WTC11 (cell line): ENCODE measurements around the gene CACNA1C. TPM values are rescaled to one million over a fixed set of nuclear protein-coding genes. Genes with fewer than 3 reads are reported as not detected.

Experiments
- ATAC-seq: fragments of 200-7000 bp; cut with Tn5 transposase; 2 replicates; pipeline ENCODE4 v1.10.0; 2021; ENCODE audit warnings: mild to moderate bottlenecking, moderate library complexity
- CTCF ChIA-PET: fragments of 300-600 bp; sonication (Branson Sonifier 250); formaldehyde crosslinking; loops from one replicate; lab custom pipeline; 2021; ENCODE audit warnings: antibody characterized with exemption; lab: Charles Lee
- POLR2A ChIA-PET: fragments of 350-600 bp; sonication (Branson Sonifier 250); formaldehyde crosslinking; loops from one replicate; lab custom pipeline; 2021; ENCODE audit warnings: antibody characterized with exemption; lab: Charles Lee
- DNase-seq: peaks from one replicate; pipeline ENCODE4 v3.0.0; 2021; ENCODE audit warnings: low spot score
- H3K27ac Mint-ChIP-seq: 2 replicates; pipeline ENCODE4 v1.8.0; 2021; ENCODE audit warnings: mixed read lengths
- H3K27me3 Mint-ChIP-seq: 2 replicates; pipeline ENCODE4 v1.8.0; 2021; ENCODE audit warnings: low read depth, mild to moderate bottlenecking, moderate library complexity, mixed read lengths
- H3K36me3 Mint-ChIP-seq: 2 replicates; pipeline ENCODE4 v1.8.0; 2021; ENCODE audit warnings: mixed read lengths
- H3K4me1 Mint-ChIP-seq: 2 replicates; pipeline ENCODE4 v1.8.0; 2022; ENCODE audit warnings: mixed read lengths
- H3K4me3 Mint-ChIP-seq: 2 replicates; pipeline ENCODE4 v1.8.0; 2021; ENCODE audit warnings: mild to moderate bottlenecking, moderate library complexity, mixed read lengths
- H3K9me3 Mint-ChIP-seq: 2 replicates; pipeline ENCODE4 v1.8.0; 2021; ENCODE audit warnings: mixed read lengths
- CBFB ChIP-seq: sonication (generic); formaldehyde crosslinking; IDR thresholded peaks from 2 replicates; pipeline ENCODE4 v1.8.1; 2022; ENCODE audit warnings: mild to moderate bottlenecking, low read depth, missing genetic modification reagents
- ELF4 ChIP-seq: sonication (generic); formaldehyde crosslinking; IDR thresholded peaks from 2 replicates; pipeline ENCODE4 v1.8.1; 2022; ENCODE audit warnings: low read depth, mild to moderate bottlenecking, moderate library complexity, missing genetic modification reagents
- EMX1 ChIP-seq: fragments of 250-450 bp; sonication (Bioruptor Pico); IDR thresholded peaks from 2 replicates; pipeline ENCODE4 v1.8.0; 2021; ENCODE audit warnings: mild to moderate bottlenecking
- FOXK1 ChIP-seq: sonication (generic); formaldehyde crosslinking; IDR thresholded peaks from 2 replicates; pipeline ENCODE4 v1.8.0; 2022; ENCODE audit warnings: mild to moderate bottlenecking, moderate library complexity, missing genetic modification reagents
- GRHL2 ChIP-seq: fragments of 250-450 bp; sonication (Bioruptor Pico); IDR thresholded peaks from 2 replicates; pipeline ENCODE4 v1.8.0; 2022; ENCODE audit warnings: mild to moderate bottlenecking, moderate library complexity; ENCODE audit not compliant: insufficient replicate concordance, severe bottlenecking
- HMGXB4 ChIP-seq: sonication (generic); formaldehyde crosslinking; IDR thresholded peaks from 2 replicates; pipeline ENCODE4 v1.8.1; 2023; ENCODE audit warnings: mild to moderate bottlenecking, moderate library complexity, missing genetic modification reagents
- KAT7 ChIP-seq: sonication (generic); formaldehyde crosslinking; IDR thresholded peaks from 2 replicates; pipeline ENCODE4 v1.8.1; 2023; ENCODE audit warnings: missing genetic modification reagents, mild to moderate bottlenecking, borderline replicate concordance
- RELA ChIP-seq: sonication (generic); formaldehyde crosslinking; IDR thresholded peaks from 2 replicates; pipeline ENCODE4 v1.8.1; 2022; ENCODE audit warnings: missing genetic modification reagents, mild to moderate bottlenecking, borderline replicate concordance
- SP1 ChIP-seq: sonication (generic); formaldehyde crosslinking; conservative IDR thresholded peaks from 2 replicates; pipeline ENCODE4 v1.8.1; 2022; ENCODE audit warnings: missing genetic modification reagents
- TEAD1 ChIP-seq: sonication (generic); formaldehyde crosslinking; IDR thresholded peaks from 2 replicates; pipeline ENCODE4 v1.8.0; 2022; ENCODE audit warnings: mild to moderate bottlenecking, missing genetic modification reagents
- ZMAT4 ChIP-seq: fragments of 250-450 bp; sonication (Bioruptor Pico); IDR thresholded peaks from 2 replicates; pipeline ENCODE4 v1.9.0; 2021; ENCODE audit warnings: mild to moderate bottlenecking
- ZNF121 ChIP-seq: sonication (generic); formaldehyde crosslinking; IDR thresholded peaks from 2 replicates; pipeline ENCODE4 v1.8.0; 2023; ENCODE audit warnings: missing genetic modification reagents
- ZNF263 ChIP-seq: sonication (generic); formaldehyde crosslinking; IDR thresholded peaks from 2 replicates; pipeline ENCODE4 v1.8.1; 2022; ENCODE audit warnings: low read depth, mild to moderate bottlenecking, moderate library complexity, missing genetic modification reagents
- ZNF317 ChIP-seq: sonication (generic); formaldehyde crosslinking; IDR thresholded peaks from 2 replicates; pipeline ENCODE4 v1.8.1; 2023; ENCODE audit warnings: low read depth, mild to moderate bottlenecking, moderate library complexity, missing genetic modification reagents, borderline replicate concordance
- ZNF416 ChIP-seq: fragments of 250-450 bp; sonication (Bioruptor Pico); IDR thresholded peaks from 2 replicates; pipeline ENCODE4 v1.9.0; 2021; ENCODE audit warnings: mild to moderate bottlenecking, inconsistent platforms
- ZNF425 ChIP-seq: fragments of 250-450 bp; sonication (Bioruptor Pico); conservative IDR thresholded peaks from 2 replicates; pipeline ENCODE4 v1.9.0; 2021; ENCODE audit warnings: mild to moderate bottlenecking
- ZNF512 ChIP-seq: sonication (generic); formaldehyde crosslinking; IDR thresholded peaks from 2 replicates; pipeline ENCODE4 v1.8.1; 2022; ENCODE audit warnings: missing genetic modification reagents, borderline replicate concordance
- total RNA-seq: library from RNA; stranded (reverse); gene quantifications from 3 replicates; pipeline ENCODE4 v1.2.3, GENCODE V29; 2021
- TF ChIP-seq, protein P1 (sequence below): sonication (generic); formaldehyde crosslinking; IDR thresholded peaks from 2 replicates; pipeline ENCODE4 v1.8.1; 2023; ENCODE audit warnings: mild to moderate bottlenecking, missing genetic modification reagents, borderline replicate concordance
- TF ChIP-seq, protein P2 (sequence below): fragments of 200-600 bp; IDR thresholded peaks from 2 replicates; pipeline ENCODE4 v1.8.0; 2022; ENCODE audit warnings: antibody characterized with exemption

Gene CACNA1C
- total RNA-seq, 1 experiment from 2014 or later = 1.7 TPM

DNA sequence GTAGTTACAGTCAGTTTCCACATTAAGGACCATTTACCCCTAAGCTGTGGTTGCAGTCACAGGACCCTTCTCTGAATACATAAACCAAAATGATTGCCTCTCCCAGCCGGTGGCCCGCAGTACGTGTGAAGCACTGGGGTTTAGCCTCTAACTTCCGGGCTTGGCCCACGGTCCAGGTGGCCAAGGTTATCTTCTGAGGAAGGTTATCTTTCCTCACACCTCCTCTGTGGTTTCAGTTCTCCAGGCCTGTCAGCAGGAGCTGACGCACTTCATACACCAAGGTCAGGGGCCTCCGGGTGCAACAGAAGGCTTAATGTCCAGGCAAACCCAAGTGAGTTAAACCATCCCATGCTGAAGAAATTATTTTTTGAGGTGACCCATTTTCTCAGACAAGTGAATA is 451.0 kb downstream of the CACNA1C start:
- Mint-ChIP-seq H3K36me3 (no peaks in the 10 kb centered on the region), H3K4me1 (0 out of 2 replicates have a peak, but pooled peaks cover 7% of the 10 kb centered on the region)
- ATAC-seq = no peak
- no peak for TF ChIP-seq RELA (CRISPR knock-in tag)
- no peak for TF ChIP-seq EMX1 (CRISPR knock-in tag)
- TF ChIP-seq ZNF512 = no peak
- no peak for TF ChIP-seq TEAD1
- no peak for TF ChIP-seq ZNF317
- no peak for TF ChIP-seq KAT7 (CRISPR knock-in tag)
- TF ChIP-seq ZMAT4 (CRISPR knock-in tag) = no peak
- TF ChIP-seq ZNF121 (CRISPR knock-in tag) = no peak
- no peak for TF ChIP-seq ZNF263 (CRISPR knock-in tag)
- TF ChIP-seq, protein P1, sequence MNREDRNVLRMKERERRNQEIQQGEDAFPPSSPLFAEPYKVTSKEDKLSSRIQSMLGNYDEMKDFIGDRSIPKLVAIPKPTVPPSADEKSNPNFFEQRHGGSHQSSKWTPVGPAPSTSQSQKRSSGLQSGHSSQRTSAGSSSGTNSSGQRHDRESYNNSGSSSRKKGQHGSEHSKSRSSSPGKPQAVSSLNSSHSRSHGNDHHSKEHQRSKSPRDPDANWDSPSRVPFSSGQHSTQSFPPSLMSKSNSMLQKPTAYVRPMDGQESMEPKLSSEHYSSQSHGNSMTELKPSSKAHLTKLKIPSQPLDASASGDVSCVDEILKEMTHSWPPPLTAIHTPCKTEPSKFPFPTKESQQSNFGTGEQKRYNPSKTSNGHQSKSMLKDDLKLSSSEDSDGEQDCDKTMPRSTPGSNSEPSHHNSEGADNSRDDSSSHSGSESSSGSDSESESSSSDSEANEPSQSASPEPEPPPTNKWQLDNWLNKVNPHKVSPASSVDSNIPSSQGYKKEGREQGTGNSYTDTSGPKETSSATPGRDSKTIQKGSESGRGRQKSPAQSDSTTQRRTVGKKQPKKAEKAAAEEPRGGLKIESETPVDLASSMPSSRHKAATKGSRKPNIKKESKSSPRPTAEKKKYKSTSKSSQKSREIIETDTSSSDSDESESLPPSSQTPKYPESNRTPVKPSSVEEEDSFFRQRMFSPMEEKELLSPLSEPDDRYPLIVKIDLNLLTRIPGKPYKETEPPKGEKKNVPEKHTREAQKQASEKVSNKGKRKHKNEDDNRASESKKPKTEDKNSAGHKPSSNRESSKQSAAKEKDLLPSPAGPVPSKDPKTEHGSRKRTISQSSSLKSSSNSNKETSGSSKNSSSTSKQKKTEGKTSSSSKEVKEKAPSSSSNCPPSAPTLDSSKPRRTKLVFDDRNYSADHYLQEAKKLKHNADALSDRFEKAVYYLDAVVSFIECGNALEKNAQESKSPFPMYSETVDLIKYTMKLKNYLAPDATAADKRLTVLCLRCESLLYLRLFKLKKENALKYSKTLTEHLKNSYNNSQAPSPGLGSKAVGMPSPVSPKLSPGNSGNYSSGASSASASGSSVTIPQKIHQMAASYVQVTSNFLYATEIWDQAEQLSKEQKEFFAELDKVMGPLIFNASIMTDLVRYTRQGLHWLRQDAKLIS (CRISPR knock-in tag) = no peak
- no peak for TF ChIP-seq ELF4 (CRISPR knock-in tag)
- TF ChIP-seq CBFB (CRISPR knock-in tag) = no peak
- TF ChIP-seq SP1 = no peak
- no peak for TF ChIP-seq FOXK1 (CRISPR knock-in tag)
- TF ChIP-seq HMGXB4 = no peak
- no peak for TF ChIP-seq GRHL2
- no peak for TF ChIP-seq ZNF416
- TF ChIP-seq, protein P2, sequence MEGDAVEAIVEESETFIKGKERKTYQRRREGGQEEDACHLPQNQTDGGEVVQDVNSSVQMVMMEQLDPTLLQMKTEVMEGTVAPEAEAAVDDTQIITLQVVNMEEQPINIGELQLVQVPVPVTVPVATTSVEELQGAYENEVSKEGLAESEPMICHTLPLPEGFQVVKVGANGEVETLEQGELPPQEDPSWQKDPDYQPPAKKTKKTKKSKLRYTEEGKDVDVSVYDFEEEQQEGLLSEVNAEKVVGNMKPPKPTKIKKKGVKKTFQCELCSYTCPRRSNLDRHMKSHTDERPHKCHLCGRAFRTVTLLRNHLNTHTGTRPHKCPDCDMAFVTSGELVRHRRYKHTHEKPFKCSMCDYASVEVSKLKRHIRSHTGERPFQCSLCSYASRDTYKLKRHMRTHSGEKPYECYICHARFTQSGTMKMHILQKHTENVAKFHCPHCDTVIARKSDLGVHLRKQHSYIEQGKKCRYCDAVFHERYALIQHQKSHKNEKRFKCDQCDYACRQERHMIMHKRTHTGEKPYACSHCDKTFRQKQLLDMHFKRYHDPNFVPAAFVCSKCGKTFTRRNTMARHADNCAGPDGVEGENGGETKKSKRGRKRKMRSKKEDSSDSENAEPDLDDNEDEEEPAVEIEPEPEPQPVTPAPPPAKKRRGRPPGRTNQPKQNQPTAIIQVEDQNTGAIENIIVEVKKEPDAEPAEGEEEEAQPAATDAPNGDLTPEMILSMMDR = no peak
- no peak for TF ChIP-seq ZNF425 (CRISPR knock-in tag)
- TF ChIP-seq, all 79 proteins: peak for 0
- Mint-ChIP-seq H3K4me3 (no peak overlapping the region), H3K27me3 (no peaks in the 10 kb centered on the region), H3K9me3 (no peaks in the 10 kb centered on the region), H3K27ac (no peak overlapping the region)
- ChIA-PET CTCF (no interaction called here), POLR2A (no interaction called here)
- no peak for DNase-seq
